ENCODE measurements around the gene RMRP. TPM values are rescaled to one million over a fixed set of nuclear protein-coding genes. Genes with fewer than 3 reads are reported as not detected.

The RMRP gene
- total and polyA plus RNA-seq, 2 experiments from 2014 or later = 3,174 TPM; not detected in 1

DNA sequence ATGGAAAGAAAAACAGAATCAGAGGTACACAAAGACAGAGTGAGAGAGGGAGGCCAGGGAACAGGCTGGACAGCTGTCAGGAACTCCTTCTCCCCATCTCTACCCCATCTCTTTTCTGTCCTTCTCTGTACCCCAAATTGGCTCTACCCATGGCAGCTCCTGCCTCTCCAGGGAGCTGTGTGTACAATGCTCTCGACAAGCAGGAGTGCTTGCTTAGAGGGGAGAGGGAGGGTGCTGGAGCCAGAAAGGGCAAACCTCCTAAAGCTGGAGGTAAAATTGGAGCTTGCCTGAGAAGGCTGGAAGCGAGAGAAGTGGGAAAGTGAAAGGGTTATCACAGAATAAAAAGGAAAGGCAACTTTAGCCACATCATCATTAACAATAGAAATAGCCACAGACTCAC, 25.5 kb upstream of the RMRP start:
- Histone ChIP-seq H3K4me2 (no peak overlapping the region), H3K4me1 (ENCODE audit: insufficient read depth) (peaks cover under 1% of the 10 kb centered on the region), H3K9me2 (replicated peaks; ENCODE audit: insufficient read depth) (no peaks in the 10 kb centered on the region), H3K9me3 (ENCODE audit: low read depth) (no peaks in the 10 kb centered on the region), H3K27me3 (no peaks in the 10 kb centered on the region), H3K79me2 (no peaks in the 10 kb centered on the region), H4K20me1 (ENCODE audit: insufficient read depth, poor library complexity, severe bottlenecking) (no peaks in the 10 kb centered on the region), H3K36me3 (replicated peaks; ENCODE audit: insufficient read depth, low read depth) (no peaks in the 10 kb centered on the region), H2AFZ (no peak overlapping the region), H3K4me3 (no peak overlapping the region), H3K27ac (no peak overlapping the region)
- DNase-seq (ENCODE audit: low spot score) = no peak
- 87% methylated on average over 2 of the region's 2 CpGs for WGBS (ENCODE audit: low lambda C conversion rate, missing lambda C conversion rate)
- TF ChIP-seq EZH2 (IDR thresholded peaks at IDR 0.05; ENCODE audit: borderline replicate concordance) (no peak), EZH2phosphoT487 (IDR thresholded peaks at IDR 0.05; ENCODE audit: low read depth, severe bottlenecking, unreplicated experiment) (no peak)
- TF ChIP-seq, protein P1, sequence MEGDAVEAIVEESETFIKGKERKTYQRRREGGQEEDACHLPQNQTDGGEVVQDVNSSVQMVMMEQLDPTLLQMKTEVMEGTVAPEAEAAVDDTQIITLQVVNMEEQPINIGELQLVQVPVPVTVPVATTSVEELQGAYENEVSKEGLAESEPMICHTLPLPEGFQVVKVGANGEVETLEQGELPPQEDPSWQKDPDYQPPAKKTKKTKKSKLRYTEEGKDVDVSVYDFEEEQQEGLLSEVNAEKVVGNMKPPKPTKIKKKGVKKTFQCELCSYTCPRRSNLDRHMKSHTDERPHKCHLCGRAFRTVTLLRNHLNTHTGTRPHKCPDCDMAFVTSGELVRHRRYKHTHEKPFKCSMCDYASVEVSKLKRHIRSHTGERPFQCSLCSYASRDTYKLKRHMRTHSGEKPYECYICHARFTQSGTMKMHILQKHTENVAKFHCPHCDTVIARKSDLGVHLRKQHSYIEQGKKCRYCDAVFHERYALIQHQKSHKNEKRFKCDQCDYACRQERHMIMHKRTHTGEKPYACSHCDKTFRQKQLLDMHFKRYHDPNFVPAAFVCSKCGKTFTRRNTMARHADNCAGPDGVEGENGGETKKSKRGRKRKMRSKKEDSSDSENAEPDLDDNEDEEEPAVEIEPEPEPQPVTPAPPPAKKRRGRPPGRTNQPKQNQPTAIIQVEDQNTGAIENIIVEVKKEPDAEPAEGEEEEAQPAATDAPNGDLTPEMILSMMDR (IDR thresholded peaks at IDR 0.05; ENCODE audit: poor library complexity) = no peak

DNA sequence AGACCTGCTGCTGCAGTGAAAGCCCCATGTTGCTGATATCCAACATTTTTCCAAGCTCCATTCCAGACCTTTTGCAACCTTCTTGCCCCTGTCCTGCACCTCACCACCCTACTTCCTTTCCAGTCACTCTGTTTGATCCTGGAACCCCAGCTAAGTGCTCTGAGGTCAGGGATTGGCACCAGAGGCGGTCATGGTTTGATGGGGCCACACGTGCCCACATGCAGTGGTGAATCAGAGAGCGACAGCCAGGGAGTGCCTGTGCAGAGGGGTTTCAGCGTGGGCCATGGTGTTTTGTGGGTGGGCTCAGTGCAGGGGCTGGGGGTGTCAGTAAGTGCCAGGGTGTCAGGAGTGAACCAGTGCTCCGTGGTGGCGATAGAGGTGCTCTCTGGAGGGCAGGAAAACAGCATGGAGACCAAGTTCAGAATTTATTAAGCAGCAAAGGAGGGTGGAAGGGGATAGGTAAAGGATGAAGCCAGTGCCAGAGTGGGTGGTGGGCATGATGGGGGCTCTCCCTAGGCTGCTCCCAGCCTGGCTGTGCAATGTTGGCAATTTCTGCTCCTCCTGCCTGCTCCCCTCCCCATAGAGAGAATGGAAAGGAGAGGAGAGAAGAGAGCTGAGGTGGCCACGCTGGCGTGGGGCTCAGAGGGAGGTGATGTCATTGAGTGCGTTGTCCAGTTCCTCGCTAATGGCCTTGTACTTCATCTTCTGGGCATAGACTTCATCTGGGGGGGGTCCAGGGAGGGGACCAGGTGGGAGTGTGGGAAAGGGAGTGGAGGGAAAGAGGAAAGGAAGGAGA, 24.9 kb upstream of the RMRP start:
- Histone ChIP-seq H4K20me1 (ENCODE audit: insufficient read depth, poor library complexity, severe bottlenecking) (no peaks in the 10 kb centered on the region), H3K36me3 (replicated peaks; ENCODE audit: insufficient read depth, low read depth) (no peaks in the 10 kb centered on the region), H3K4me3 (no peak overlapping the region), H3K9me2 (replicated peaks; ENCODE audit: insufficient read depth) (no peaks in the 10 kb centered on the region), H2AFZ (no peak overlapping the region), H3K27ac (no peak overlapping the region), H3K9me3 (ENCODE audit: low read depth) (no peaks in the 10 kb centered on the region), H3K79me2 (no peaks in the 10 kb centered on the region), H3K4me2 (no peak overlapping the region), H3K27me3 (no peaks in the 10 kb centered on the region), H3K4me1 (ENCODE audit: insufficient read depth) (no peaks in the 10 kb centered on the region)
- no peak for DNase-seq (ENCODE audit: low spot score)
- 95% methylated on average over 10 of the region's 10 CpGs for WGBS (ENCODE audit: low lambda C conversion rate, missing lambda C conversion rate)
- TF ChIP-seq, protein P1 (IDR thresholded peaks at IDR 0.05; ENCODE audit: poor library complexity) = no peak
- TF ChIP-seq EZH2phosphoT487 (IDR thresholded peaks at IDR 0.05; ENCODE audit: low read depth, severe bottlenecking, unreplicated experiment) = no peak
- TF ChIP-seq EZH2 (IDR thresholded peaks at IDR 0.05; ENCODE audit: borderline replicate concordance) = no peak

DNA sequence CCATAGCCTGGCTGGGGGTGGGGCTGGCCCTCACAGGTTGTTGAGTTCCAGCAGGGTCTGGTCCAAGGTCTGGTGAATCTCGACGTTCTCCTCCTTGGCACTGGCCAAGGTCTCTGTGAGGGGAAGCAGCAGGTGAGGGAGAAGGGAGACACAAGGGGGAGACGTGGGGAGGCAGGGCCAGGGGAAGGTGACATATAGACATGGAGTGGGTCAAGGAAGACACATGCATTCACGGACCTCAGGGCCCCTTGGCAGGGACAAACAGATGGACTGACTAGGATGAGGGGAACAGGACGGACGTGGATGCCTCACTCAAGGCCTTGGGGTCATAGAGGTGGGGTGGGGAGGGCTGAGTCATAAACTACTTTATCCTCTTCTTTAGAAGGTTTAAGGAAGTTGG, 24.2 kb upstream of the RMRP start:
- H3K27me3 ChIP-seq = no peaks in the 10 kb centered on the region
- H3K9me2 ChIP-seq (replicated peaks; ENCODE audit: insufficient read depth) = no peaks in the 10 kb centered on the region
- 82% methylated on average over 6 of the region's 6 CpGs for WGBS (ENCODE audit: low lambda C conversion rate, missing lambda C conversion rate)
- no peak overlapping the region for H3K4me2 ChIP-seq
- no peaks in the 10 kb centered on the region for H3K79me2 ChIP-seq
- no peak overlapping the region for H3K27ac ChIP-seq
- DNase-seq (ENCODE audit: low spot score) = no peak
- no peak overlapping the region for H3K4me3 ChIP-seq
- H3K4me1 ChIP-seq (ENCODE audit: insufficient read depth) = no peaks in the 10 kb centered on the region
- no peaks in the 10 kb centered on the region for H4K20me1 ChIP-seq (ENCODE audit: insufficient read depth, poor library complexity, severe bottlenecking)
- TF ChIP-seq, protein P1 (IDR thresholded peaks at IDR 0.05; ENCODE audit: poor library complexity) = no peak
- no peak for TF ChIP-seq EZH2phosphoT487 (IDR thresholded peaks at IDR 0.05; ENCODE audit: low read depth, severe bottlenecking, unreplicated experiment)
- TF ChIP-seq EZH2 (IDR thresholded peaks at IDR 0.05; ENCODE audit: borderline replicate concordance) = no peak
- no peaks in the 10 kb centered on the region for H3K36me3 ChIP-seq (replicated peaks; ENCODE audit: insufficient read depth, low read depth)
- no peaks in the 10 kb centered on the region for H3K9me3 ChIP-seq (ENCODE audit: low read depth)
- H2AFZ ChIP-seq = no peak overlapping the region
